ENCODE measurements around the gene RBBP6.
A peak's percentile ranks its signal among the peaks of the same experiment; 100 is the strongest.
"Not testable (repeated sequence)": the region's sequence is repeated elsewhere in the genome, so short reads cannot be mapped to it uniquely, and the experiment has no call there.

RBBP6 gene

GRCh38 chr16:24571096-24571495 is 31.7 kb downstream of the RBBP6 start:
- H3K27ac ChIP-seq: no peak overlapping the region
- no peak for TF ChIP-seq CTCF (conservative IDR thresholded peaks at IDR 0.05)

- H3K27ac ChIP-seq: no peak overlapping the region
- no peak for TF ChIP-seq CTCF (conservative IDR thresholded peaks at IDR 0.05)
These were observed 32.7 kb downstream of the RBBP6 start for GRCh38 chr16:24572069-24572468.

- no peak for TF ChIP-seq CTCF (conservative IDR thresholded peaks at IDR 0.05)
- H3K27ac ChIP-seq: no peak overlapping the region
These were observed 33.8 kb downstream of the RBBP6 start for GRCh38 chr16:24573141-24573540.

GRCh38 chr16:24574515-24575485 is 35.4 kb downstream of the RBBP6 start:
- H3K27ac ChIP-seq: not testable (repeated sequence)

- H3K27ac ChIP-seq: not testable (repeated sequence)
These were observed 36.4 kb downstream of the RBBP6 start for GRCh38 chr16:24575791-24576190.

GRCh38 chr16:24577167-24577566 is 37.8 kb downstream of the RBBP6 start:
- no peak overlapping the region for H3K27ac ChIP-seq

GRCh38 chr16:24580665-24581064 is 41.3 kb downstream of the RBBP6 start:
- TF ChIP-seq CTCF (conservative IDR thresholded peaks at IDR 0.05): peak; percentile 64

More at GRCh38 chr16:24577167-24577566, 37.8 kb downstream of the RBBP6 start:
- no peak for TF ChIP-seq CTCF (conservative IDR thresholded peaks at IDR 0.05)

GRCh38 chr16:24583494-24583893 is 44.1 kb downstream of the RBBP6 start:
- TF ChIP-seq CTCF (conservative IDR thresholded peaks at IDR 0.05): no peak
- H3K27ac ChIP-seq: no peak overlapping the region

More at GRCh38 chr16:24580665-24581064, 41.3 kb downstream of the RBBP6 start:
- no peak overlapping the region for H3K27ac ChIP-seq
